Prostate gland (tissue), 2 donors: ENCODE measurements around the gene BMP7. TPM values are rescaled to one million over a fixed set of nuclear protein-coding genes. Genes with fewer than 3 reads are reported as not detected.

ENCODE experiments used
- DNase-seq: peaks from one replicate; pipeline ENCODE4 v3.0.0-alpha.2; 2019; ENCODE audit warnings: low spot score
- H3K27ac ChIP-seq, 2 donors: fragments of 200-600 bp; sonication (generic); 2 replicates each; pipeline ENCODE4 v1.5.1; 2017 to 2019
- H3K27me3 ChIP-seq: fragments of 200-600 bp; sonication (generic); replicated peaks from 2 replicates; pipeline ENCODE4 v1.5.1; 2019; ENCODE audit not compliant: insufficient read depth
- H3K36me3 ChIP-seq, 2 donors: fragments of 200-600 bp; sonication (generic); 1 replicate in 1 of 2; 2 replicates in 1 of 2; pipeline versions ENCODE4 v1.5.1 to v1.8.1; 2017 to 2019
- H3K4me1 ChIP-seq: fragments of 200-600 bp; sonication (generic); replicated peaks from 2 replicates; pipeline ENCODE4 v1.5.1; 2019
- H3K4me3 ChIP-seq, 2 donors: fragments of 200-600 bp; sonication (generic); 2 replicates each; pipeline ENCODE4 v1.5.1; 2017 to 2019
- H3K9me3 ChIP-seq: fragments of 200-600 bp; sonication (generic); 2 replicates; pipeline ENCODE4 v1.5.1; 2017
- POLR2A ChIP-seq: fragments of 450-650 bp; IDR thresholded peaks from one replicate; pipeline ENCODE4 v1.6.1; 2016; ENCODE audit warnings: antibody characterized with exemption, mild to moderate bottlenecking
- POLR2AphosphoS5 ChIP-seq: sonication (generic); formaldehyde crosslinking; IDR thresholded peaks from one replicate; pipeline ENCODE4 v1.6.1; 2017; ENCODE audit warnings: antibody characterized with exemption
- WGBS: methylation state at CpG from one replicate; pipeline ENCODE4 v1.1.5; 2018; 5-methylcytosine and 5-hydroxymethylcytosine counted together
- intact Hi-C: fragments of 100-400 bp; cut with DNase I; formaldehyde crosslinking; loops from one replicate; pipeline ENCODE4 v1.14.2; 2022
- total RNA-seq, 2 donors: library from RNA; depleted of rRNA; stranded (reverse); fragments of >200 nt; gene quantifications; one replicate each; pipeline ENCODE4 v1.1.0, GENCODE V29; 2016
- TF ChIP-seq, protein P1 (sequence below), 4 experiments: fragments of 200-600 bp in 2 of 4; fragments of 450-650 bp in 2 of 4; sonication (generic) in 2 of 4; IDR thresholded peaks; 1 replicate in 3 of 4; 2 replicates in 1 of 4; pipeline ENCODE4 v1.5.1; 2016 to 2019; ENCODE audit warnings: antibody characterized with exemption in 4 of 4, mild to moderate bottlenecking in 2 of 4, moderate library complexity in 2 of 4

The BMP7 gene
- total RNA-seq, 2 donors from 2014 or later: 10.5 to 16.8 TPM

GRCh38 chr20:57251949-57252348 is 14.5 kb downstream of the BMP7 start:
- TF ChIP-seq, protein P1, sequence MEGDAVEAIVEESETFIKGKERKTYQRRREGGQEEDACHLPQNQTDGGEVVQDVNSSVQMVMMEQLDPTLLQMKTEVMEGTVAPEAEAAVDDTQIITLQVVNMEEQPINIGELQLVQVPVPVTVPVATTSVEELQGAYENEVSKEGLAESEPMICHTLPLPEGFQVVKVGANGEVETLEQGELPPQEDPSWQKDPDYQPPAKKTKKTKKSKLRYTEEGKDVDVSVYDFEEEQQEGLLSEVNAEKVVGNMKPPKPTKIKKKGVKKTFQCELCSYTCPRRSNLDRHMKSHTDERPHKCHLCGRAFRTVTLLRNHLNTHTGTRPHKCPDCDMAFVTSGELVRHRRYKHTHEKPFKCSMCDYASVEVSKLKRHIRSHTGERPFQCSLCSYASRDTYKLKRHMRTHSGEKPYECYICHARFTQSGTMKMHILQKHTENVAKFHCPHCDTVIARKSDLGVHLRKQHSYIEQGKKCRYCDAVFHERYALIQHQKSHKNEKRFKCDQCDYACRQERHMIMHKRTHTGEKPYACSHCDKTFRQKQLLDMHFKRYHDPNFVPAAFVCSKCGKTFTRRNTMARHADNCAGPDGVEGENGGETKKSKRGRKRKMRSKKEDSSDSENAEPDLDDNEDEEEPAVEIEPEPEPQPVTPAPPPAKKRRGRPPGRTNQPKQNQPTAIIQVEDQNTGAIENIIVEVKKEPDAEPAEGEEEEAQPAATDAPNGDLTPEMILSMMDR (IDR thresholded peaks at IDR 0.05): no peak
- TF ChIP-seq POLR2A: no peak
- no peak for TF ChIP-seq POLR2AphosphoS5
- 78% methylated on average over 9 of the region's 9 CpGs for WGBS
- Histone ChIP-seq H3K27ac (no peak overlapping the region), H3K36me3 (no peaks in the 10 kb centered on the region), H3K4me3 (no peak overlapping the region), H3K4me1 (peaks cover 2% of the 10 kb centered on the region), H3K27me3 (no peaks in the 10 kb centered on the region), H3K9me3 (no peaks in the 10 kb centered on the region)
- no peak for DNase-seq
- intact Hi-C loops: no loop called here

GRCh38 chr20:57251344-57251743 is 15.1 kb downstream of the BMP7 start:
- intact Hi-C loops: no loop called here
- WGBS: 79% methylated on average over 7 of the region's 7 CpGs
- peaks cover 2% of the 10 kb centered on the region for H3K4me1 ChIP-seq
- no peaks in the 10 kb centered on the region for H3K9me3 ChIP-seq
- no peak overlapping the region for H3K4me3 ChIP-seq
- no peaks in the 10 kb centered on the region for H3K36me3 ChIP-seq
- no peak overlapping the region for H3K27ac ChIP-seq
- TF ChIP-seq POLR2A (no peak), POLR2AphosphoS5 (no peak)
- TF ChIP-seq, protein P1 (IDR thresholded peaks at IDR 0.05): no peak
- H3K27me3 ChIP-seq: no peaks in the 10 kb centered on the region
- DNase-seq: no peak

DNA sequence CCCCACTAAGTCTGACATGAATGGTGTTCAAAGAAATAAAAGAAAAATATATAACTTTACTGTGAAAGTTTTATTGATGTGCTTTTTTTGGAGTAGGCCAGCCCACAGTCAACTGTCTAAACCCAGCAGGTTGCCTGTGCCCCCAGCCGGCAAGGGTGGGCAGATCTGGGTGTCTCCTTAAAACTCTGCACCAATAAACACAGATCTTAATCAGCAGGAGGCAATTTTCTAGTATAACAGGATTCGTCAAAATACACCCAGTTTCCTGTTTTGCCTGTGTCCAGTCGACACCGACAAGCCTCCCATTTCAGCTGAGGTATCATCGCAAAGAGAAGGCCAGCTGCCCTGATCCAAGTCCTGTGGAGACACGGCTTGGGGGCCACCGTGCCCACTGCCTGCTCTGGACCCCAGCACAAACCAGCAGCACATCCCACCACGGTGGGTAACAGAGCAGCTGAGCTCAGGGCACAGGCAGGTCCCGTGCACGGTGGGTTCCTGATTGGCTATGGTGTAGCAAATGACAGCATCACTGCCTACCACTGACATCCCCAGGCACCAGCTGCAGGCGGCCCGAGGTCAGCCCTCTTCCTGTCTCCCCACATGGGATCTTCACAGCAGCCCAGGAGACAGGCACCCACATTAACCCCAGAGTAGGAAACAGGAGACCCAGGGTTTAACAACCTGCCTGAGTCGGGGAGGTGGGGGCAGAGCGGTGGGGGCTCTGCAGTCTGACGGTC is 15.7 kb downstream of the BMP7 start:
- TF ChIP-seq POLR2AphosphoS5 (no peak), POLR2A (no peak)
- TF ChIP-seq, protein P1 (IDR thresholded peaks at IDR 0.05): no peak
- DNase-seq: no peak
- H3K27ac ChIP-seq: no peak overlapping the region
- H3K4me3 ChIP-seq: no peak overlapping the region
- peaks cover 2% of the 10 kb centered on the region for H3K4me1 ChIP-seq
- H3K27me3 ChIP-seq: no peaks in the 10 kb centered on the region
- WGBS: 32% methylated on average over 15 of the region's 15 CpGs
- no peaks in the 10 kb centered on the region for H3K9me3 ChIP-seq
- no peaks in the 10 kb centered on the region for H3K36me3 ChIP-seq
- intact Hi-C loops: no loop called here

GRCh38 chr20:57249772-57250171 is 16.7 kb downstream of the BMP7 start:
- H3K4me3 ChIP-seq: no peak overlapping the region
- TF ChIP-seq, protein P1 (IDR thresholded peaks at IDR 0.05): no peak
- no peak for TF ChIP-seq POLR2A
- TF ChIP-seq POLR2AphosphoS5: no peak
- DNase-seq: no peak
- WGBS: 95% methylated on average over 3 of the region's 3 CpGs
- H3K9me3 ChIP-seq: no peaks in the 10 kb centered on the region
- peaks cover 2% of the 10 kb centered on the region for H3K4me1 ChIP-seq
- H3K27me3 ChIP-seq: no peaks in the 10 kb centered on the region
- no peaks in the 10 kb centered on the region for H3K36me3 ChIP-seq
- intact Hi-C loops: no loop called here
- no peak overlapping the region for H3K27ac ChIP-seq

- Histone ChIP-seq H3K9me3 (no peaks in the 10 kb centered on the region), H3K27me3 (no peaks in the 10 kb centered on the region), H3K27ac (no peak overlapping the region), H3K36me3 (no peaks in the 10 kb centered on the region), H3K4me1 (peaks cover 2% of the 10 kb centered on the region), H3K4me3 (no peak overlapping the region)
- TF ChIP-seq POLR2AphosphoS5 (no peak), POLR2A (no peak)
- TF ChIP-seq, protein P1 (IDR thresholded peaks at IDR 0.05): no peak
- intact Hi-C loops: no loop called here
- DNase-seq: no peak
- 92% methylated on average over 5 of the region's 5 CpGs for whole genome bisulfite sequencing
Observed at GRCh38 chr20:57249073-57249472, 17.4 kb downstream of the BMP7 start.
